ENCODE results near the gene RMDN2. TPM values are rescaled to one million over a fixed set of nuclear protein-coding genes. Genes with fewer than 3 reads are reported as not detected.
A peak's percentile ranks its signal among the peaks of the same experiment; 100 is the strongest.

RMDN2 gene
- 3.2 TPM for total RNA-seq

- ATAC-seq, result peak; percentile 95
Measured at GRCh38 chr2:37925063-37925897, at the start of gene RMDN2. Gene RMDN2, plus strand, starts transcription at chr2:37925287. Its CDS starts 3,991 bp downstream, at chr2:37929278.

- no peak for ATAC-seq
Measured at GRCh38 chr2:37875403-37875906, 49.6 kb upstream of the RMDN2 start.

GRCh38 chr2:37876227-37876626, 48.9 kb upstream of the RMDN2 start:
- ATAC-seq, result no peak

- peak; percentile 69 for ATAC-seq
Measured at GRCh38 chr2:37877457-37878315, 47.4 kb upstream of the RMDN2 start.

- no peak for ATAC-seq
Measured at GRCh38 chr2:37878536-37878935, 46.6 kb upstream of the RMDN2 start.

- no peak for ATAC-seq
Measured at GRCh38 chr2:37880551-37880950, 44.5 kb upstream of the RMDN2 start.

- ATAC-seq, result peak; percentile 51
Measured at GRCh38 chr2:37881397-37881796, 43.7 kb upstream of the RMDN2 start.

GRCh38 chr2:37882036-37882435, 43.1 kb upstream of the RMDN2 start:
- ATAC-seq, result no peak

GRCh38 chr2:37883518-37883917, 41.6 kb upstream of the RMDN2 start:
- ATAC-seq, result no peak

GRCh38 chr2:37885329-37885993, 39.6 kb upstream of the RMDN2 start:
- no peak for ATAC-seq

- no peak for ATAC-seq
Measured at GRCh38 chr2:37886745-37887144, 38.3 kb upstream of the RMDN2 start.

- no peak for ATAC-seq
Measured at GRCh38 chr2:37887286-37887685, 37.8 kb upstream of the RMDN2 start.

GRCh38 chr2:37890893-37891495, 34.1 kb upstream of the RMDN2 start:
- peak; percentile 76 for ATAC-seq

- ATAC-seq, result no peak
Measured at GRCh38 chr2:37891846-37892435, 33.1 kb upstream of the RMDN2 start.

- peak; percentile 18 for ATAC-seq
Measured at GRCh38 chr2:37892436-37893114, 32.5 kb upstream of the RMDN2 start.

GRCh38 chr2:37893327-37893726, 31.8 kb upstream of the RMDN2 start:
- ATAC-seq, result no peak

GRCh38 chr2:37894047-37894446, 31.0 kb upstream of the RMDN2 start:
- no peak for ATAC-seq

- ATAC-seq, result no peak
Measured at GRCh38 chr2:37894601-37895000, 30.5 kb upstream of the RMDN2 start.

GRCh38 chr2:37895140-37895539, 29.9 kb upstream of the RMDN2 start:
- ATAC-seq, result no peak

- ATAC-seq, result no peak
Measured at GRCh38 chr2:37896319-37896718, 28.8 kb upstream of the RMDN2 start.

- no peak for ATAC-seq
Measured at GRCh38 chr2:37897511-37897910, 27.6 kb upstream of the RMDN2 start.

All from esophagus mucosa (tissue), 1 donor.